Sigmoid colon (tissue), 7 donors: Measurements from ENCODE around the gene PLEKHH1. TPM values are rescaled to one million over a fixed set of nuclear protein-coding genes. Genes with fewer than 3 reads are reported as not detected.

Source experiments
- DNase-seq: peaks from one replicate; pipeline ENCODE4 v3.0.0-alpha.2; 2019
- H3K27ac ChIP-seq, 4 donors: fragments of 200-600 bp; sonication (generic); one replicate each; pipeline ENCODE4 v1.5.1; 2016 to 2019; ENCODE audit warnings: mild to moderate bottlenecking in 1 of 4
- H3K27me3 ChIP-seq, 3 donors: fragments of 200-600 bp; sonication (generic); one replicate each; pipeline ENCODE4 v1.5.1; 2019; ENCODE audit warnings: mild to moderate bottlenecking in 1 of 3
- H3K36me3 ChIP-seq, 4 donors: fragments of 200-600 bp; sonication (generic); one replicate each; pipeline ENCODE4 v1.5.1; 2016 to 2019
- H3K4me1 ChIP-seq, 4 donors: fragments of 200-600 bp; sonication (generic); one replicate each; pipeline ENCODE4 v1.5.1; 2017 to 2019
- H3K4me3 ChIP-seq, 4 donors: fragments of 200-600 bp; sonication (generic); one replicate each; pipeline ENCODE4 v1.5.1; 2017 to 2019; ENCODE audit warnings: mild to moderate bottlenecking in 2 of 4, moderate library complexity in 1 of 4
- H3K9me3 ChIP-seq, 4 donors: fragments of 200-600 bp in 3 of 4; sonication (generic) in 3 of 4; one replicate each; pipeline versions ENCODE4 v1.5.1 to v1.6.1; 2013 to 2019
- EP300 ChIP-seq, 4 donors: sonication (generic); formaldehyde crosslinking; IDR thresholded peaks; one replicate each; pipeline ENCODE4 v1.6.1; 2017; ENCODE audit warnings: antibody characterized with exemption in 4 of 4
- POLR2A ChIP-seq, 2 donors: fragments of 450-650 bp; IDR thresholded peaks; one replicate each; pipeline ENCODE4 v1.6.1; 2016; ENCODE audit warnings: antibody characterized with exemption in 2 of 2, mild to moderate bottlenecking in 2 of 2, moderate library complexity in 2 of 2
- POLR2AphosphoS5 ChIP-seq, 4 donors: sonication (generic); formaldehyde crosslinking; IDR thresholded peaks; one replicate each; pipeline ENCODE4 v1.6.1; 2017; ENCODE audit warnings: antibody characterized with exemption in 4 of 4
- WGBS, 2 donors: extraction: QIAGEN DNeasy Blood & Tissue Kit; methylation state at CpG; one replicate each; pipeline ENCODE4 v1.1.7; 2013; 5-methylcytosine and 5-hydroxymethylcytosine counted together
- intact Hi-C: fragments of 100-400 bp; cut with DNase I; formaldehyde crosslinking; loops from one replicate; pipeline ENCODE4 v1.15.1; 2023
- polyA plus RNA-seq, 3 donors: library from polyadenylated mRNA; stranded (reverse); fragments of 200-250 nt; gene quantifications; one replicate each; pipeline ENCODE4 v1.2.3, GENCODE V29; 2013
- total RNA-seq, 4 donors: library from RNA; depleted of rRNA; stranded (reverse); fragments of >200 nt; gene quantifications; one replicate each; pipeline ENCODE4 v1.1.0, GENCODE V29; 2016
- TF ChIP-seq, protein P1 (sequence below), 4 experiments: fragments of 450-650 bp in 3 of 4; fragments of 200-600 bp in 1 of 4; IDR thresholded peaks; one replicate each; pipeline ENCODE4 v1.5.1; 2016 to 2019; ENCODE audit warnings: antibody characterized with exemption in 4 of 4, mild to moderate bottlenecking in 3 of 4, moderate library complexity in 2 of 4
- donor health status: healthy with polysubstance abuse.
- donor health status: Bipolar disorder and iron deficiency.
- donor health status: healthy.

Gene PLEKHH1
- total and polyA plus RNA-seq, 7 donors = 2.0 to 25.3 (median 8.0) TPM

- no peaks in the 10 kb centered on the region for H3K9me3 ChIP-seq
- TF ChIP-seq POLR2AphosphoS5 (IDR thresholded peaks at IDR 0.05) (no peak), EP300 (IDR thresholded peaks at IDR 0.05) (no peak), POLR2A (IDR thresholded peaks at IDR 0.05) (no peak)
- TF ChIP-seq, protein P1, sequence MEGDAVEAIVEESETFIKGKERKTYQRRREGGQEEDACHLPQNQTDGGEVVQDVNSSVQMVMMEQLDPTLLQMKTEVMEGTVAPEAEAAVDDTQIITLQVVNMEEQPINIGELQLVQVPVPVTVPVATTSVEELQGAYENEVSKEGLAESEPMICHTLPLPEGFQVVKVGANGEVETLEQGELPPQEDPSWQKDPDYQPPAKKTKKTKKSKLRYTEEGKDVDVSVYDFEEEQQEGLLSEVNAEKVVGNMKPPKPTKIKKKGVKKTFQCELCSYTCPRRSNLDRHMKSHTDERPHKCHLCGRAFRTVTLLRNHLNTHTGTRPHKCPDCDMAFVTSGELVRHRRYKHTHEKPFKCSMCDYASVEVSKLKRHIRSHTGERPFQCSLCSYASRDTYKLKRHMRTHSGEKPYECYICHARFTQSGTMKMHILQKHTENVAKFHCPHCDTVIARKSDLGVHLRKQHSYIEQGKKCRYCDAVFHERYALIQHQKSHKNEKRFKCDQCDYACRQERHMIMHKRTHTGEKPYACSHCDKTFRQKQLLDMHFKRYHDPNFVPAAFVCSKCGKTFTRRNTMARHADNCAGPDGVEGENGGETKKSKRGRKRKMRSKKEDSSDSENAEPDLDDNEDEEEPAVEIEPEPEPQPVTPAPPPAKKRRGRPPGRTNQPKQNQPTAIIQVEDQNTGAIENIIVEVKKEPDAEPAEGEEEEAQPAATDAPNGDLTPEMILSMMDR (IDR thresholded peaks at IDR 0.05) = no peak
- no peaks in the 10 kb centered on the region for H3K27me3 ChIP-seq
- H3K27ac ChIP-seq = no peak overlapping the region
- no peaks in the 10 kb centered on the region for H3K4me1 ChIP-seq
- H3K4me3 ChIP-seq = no peak overlapping the region
- 91 to 92% methylated on average over 7 of the region's 7 CpGs for WGBS, 2 donors
- intact Hi-C loops = no loop called here
- DNase-seq = no peak
- peaks cover 0 to 23% (median 2%) of the 10 kb centered on the region in 4 donors for H3K36me3 ChIP-seq
Measured at GRCh38 chr14:67579636-67580035, 46.5 kb downstream of the PLEKHH1 start.

GRCh38 chr14:67580336-67581171 lies 47.5 kb downstream of the PLEKHH1 start:
- no peaks in the 10 kb centered on the region for H3K4me1 ChIP-seq
- DNase-seq = no peak
- H3K27me3 ChIP-seq = no peaks in the 10 kb centered on the region
- H3K27ac ChIP-seq = no peak overlapping the region
- TF ChIP-seq EP300 (IDR thresholded peaks at IDR 0.05) = no peak
- peaks cover 0 to 23% (median 2%) of the 10 kb centered on the region in 4 donors for H3K36me3 ChIP-seq
- H3K9me3 ChIP-seq = no peaks in the 10 kb centered on the region
- WGBS, 2 donors = 73 to 85% methylated on average over 11 of the region's 11 CpGs
- intact Hi-C loops = no loop called here
- H3K4me3 ChIP-seq = no peak overlapping the region

- H3K9me3 ChIP-seq = no peaks in the 10 kb centered on the region
- 89 to 97% methylated on average over 1 of the region's 1 CpG for WGBS, 2 donors
- H3K27ac ChIP-seq = no peak overlapping the region
- no peak overlapping the region for H3K4me3 ChIP-seq
- peaks cover 0 to 19% (median 2%) of the 10 kb centered on the region in 4 donors for H3K36me3 ChIP-seq
- intact Hi-C loops = no loop called here
- no peaks in the 10 kb centered on the region for H3K4me1 ChIP-seq
- H3K27me3 ChIP-seq = no peaks in the 10 kb centered on the region
- DNase-seq = no peak
- TF ChIP-seq, protein P1 (IDR thresholded peaks at IDR 0.05) = no peak
Measured at GRCh38 chr14:67581643-67582042, 48.6 kb downstream of the PLEKHH1 start.

DNA sequence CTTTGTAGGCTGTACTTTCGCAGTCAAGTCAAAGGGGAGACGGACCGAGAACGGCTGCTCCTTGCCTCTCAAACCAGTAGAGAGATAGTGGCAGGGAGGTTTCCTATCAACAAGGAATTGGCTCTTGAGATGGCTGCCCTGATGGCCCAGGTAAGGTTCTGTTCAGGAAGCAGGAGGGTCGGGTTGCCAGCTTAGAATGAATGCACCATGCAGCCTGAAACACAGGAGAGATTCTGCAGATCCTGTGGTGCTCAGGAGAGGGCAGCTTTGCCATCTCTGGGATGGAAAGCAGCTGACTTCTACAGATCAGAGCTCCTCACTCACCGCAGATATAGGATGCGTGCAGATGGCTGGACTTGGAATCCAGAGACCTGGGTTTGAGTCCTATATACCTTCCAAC lies 49.0 kb downstream of the PLEKHH1 start:
- no peaks in the 10 kb centered on the region for H3K4me1 ChIP-seq
- TF ChIP-seq, protein P1 (IDR thresholded peaks at IDR 0.05) = no peak
- no peak for TF ChIP-seq EP300 (IDR thresholded peaks at IDR 0.05)
- TF ChIP-seq POLR2A (IDR thresholded peaks at IDR 0.05) = no peak
- no peak for TF ChIP-seq POLR2AphosphoS5 (IDR thresholded peaks at IDR 0.05)
- WGBS, 2 donors = 88 to 92% methylated on average over 7 of the region's 7 CpGs
- H3K4me3 ChIP-seq = no peak overlapping the region
- peaks cover 0 to 19% (median 2%) of the 10 kb centered on the region in 4 donors for H3K36me3 ChIP-seq
- intact Hi-C loops = no loop called here
- DNase-seq = no peak
- H3K27ac ChIP-seq = no peak overlapping the region
- H3K27me3 ChIP-seq = no peaks in the 10 kb centered on the region
- H3K9me3 ChIP-seq = no peaks in the 10 kb centered on the region

- TF ChIP-seq, protein P1 (IDR thresholded peaks at IDR 0.05) = peak; percentile 34 to 54 (median 42)
- no peak for TF ChIP-seq EP300 (IDR thresholded peaks at IDR 0.05)
- H3K36me3 ChIP-seq = peaks cover 0 to 30% (median 4%) of the 10 kb centered on the region in 4 donors
- no peak for DNase-seq
- 84 to 89% methylated on average over 6 of the region's 6 CpGs for WGBS, 2 donors
- no peaks in the 10 kb centered on the region for H3K9me3 ChIP-seq
- intact Hi-C loops = no loop called here
- H3K27me3 ChIP-seq = no peaks in the 10 kb centered on the region
- no peaks in the 10 kb centered on the region for H3K4me1 ChIP-seq
- no peak overlapping the region for H3K4me3 ChIP-seq
- H3K27ac ChIP-seq = no peak overlapping the region
Measured at GRCh38 chr14:67583711-67584644, 50.9 kb downstream of the PLEKHH1 start.
